ENCODE results near the gene MARK2. TPM values are rescaled to one million over a fixed set of nuclear protein-coding genes. Genes with fewer than 3 reads are reported as not detected.

Gene MARK2
- polyA plus RNA-seq, 3 donors from 2014 or later: 28.6 to 73.8 (median 31.6) TPM

GRCh38 chr11:63914896-63915691 lies 76.2 kb downstream of the MARK2 start:
- H3K27me3 Mint-ChIP-seq (ENCODE audit: low read depth in 3 of 3): peaks cover 2 to 3% (median 3%) of the 10 kb centered on the region in 3 donors
- no peaks in the 10 kb centered on the region for H3K36me3 Mint-ChIP-seq
- H3K4me1 Mint-ChIP-seq: peaks cover 11 to 17% of the 10 kb centered on the region in 2 donors
- H3K4me3 Mint-ChIP-seq: peak overlapping the region in 3 of 5 donors; percentile 20 to 58 (median 33)
- no peaks in the 10 kb centered on the region for H3K9me3 Mint-ChIP-seq
- no peak overlapping the region for H3K27ac Mint-ChIP-seq
- DNase-seq: no peak

GRCh38 chr11:63915961-63916836 lies 77.3 kb downstream of the MARK2 start:
- Mint-ChIP-seq H3K9me3 (no peaks in the 10 kb centered on the region), H3K4me3 (peak overlapping the region; percentile 78 to 87 (median 84)), H3K4me1 (peaks cover 11 to 17% of the 10 kb centered on the region in 2 donors), H3K27me3 (ENCODE audit: low read depth in 3 of 3) (peaks cover 2 to 4% (median 3%) of the 10 kb centered on the region in 3 donors), H3K36me3 (no peaks in the 10 kb centered on the region), H3K27ac (peak overlapping the region in 1 of 6 donors; percentile 65)
- peak; percentile 26 to 38 (median 31) for DNase-seq

GRCh38 chr11:63916837-63917691 lies 78.2 kb downstream of the MARK2 start, which contains the start of gene RCOR2:
RCOR2 (minus strand) TSS chr11:63917164; CDS start chr11:63916456, 708 bp downstream.
- peak; percentile 35 to 57 (median 56) for DNase-seq
- Mint-ChIP-seq H3K36me3 (no peaks in the 10 kb centered on the region), H3K27ac (peak within 1 kb of the TSS in 1 of 6 donors; percentile 65), H3K4me1 (peaks cover 11 to 17% of the 10 kb centered on the region in 2 donors), H3K27me3 (ENCODE audit: low read depth in 3 of 3) (peaks cover 2 to 5% (median 3%) of the 10 kb centered on the region in 3 donors), H3K9me3 (no peaks in the 10 kb centered on the region), H3K4me3 (peak within 1 kb of the TSS; percentile 78 to 87 (median 84))

GRCh38 chr11:63917692-63918506 lies 79.0 kb downstream of the MARK2 start:
- Mint-ChIP-seq H3K4me3 (peak overlapping the region; percentile 42 to 67 (median 57)), H3K27ac (no peak overlapping the region), H3K27me3 (ENCODE audit: low read depth in 3 of 3) (peaks cover 2 to 9% (median 6%) of the 10 kb centered on the region in 3 donors), H3K4me1 (peaks cover 11 to 17% of the 10 kb centered on the region in 2 donors), H3K36me3 (no peaks in the 10 kb centered on the region), H3K9me3 (no peaks in the 10 kb centered on the region)
- DNase-seq: peak; percentile 30 to 39 (median 33)

- Mint-ChIP-seq H3K9me3 (no peaks in the 10 kb centered on the region), H3K4me3 (peak overlapping the region; percentile 32 to 72 (median 60)), H3K27me3 (ENCODE audit: low read depth in 3 of 3) (peaks cover under 1 to 9% (median 6%) of the 10 kb centered on the region in 3 donors), H3K27ac (peak overlapping the region in 1 of 6 donors; percentile 50), H3K36me3 (no peaks in the 10 kb centered on the region), H3K4me1 (peaks cover 11 to 17% of the 10 kb centered on the region in 2 donors)
- DNase-seq: no peak
Observed at GRCh38 chr11:63918507-63919191, 79.7 kb downstream of the MARK2 start.

- Mint-ChIP-seq H3K4me3 (no peak overlapping the region), H3K27me3 (ENCODE audit: low read depth in 3 of 3) (peaks cover 0 to 9% (median 6%) of the 10 kb centered on the region in 3 donors), H3K36me3 (no peaks in the 10 kb centered on the region), H3K27ac (no peak overlapping the region), H3K9me3 (no peaks in the 10 kb centered on the region), H3K4me1 (peaks cover 11 to 17% of the 10 kb centered on the region in 2 donors)
- DNase-seq: no peak
Observed at GRCh38 chr11:63919267-63920125, 80.6 kb downstream of the MARK2 start.

- DNase-seq: no peak
- Mint-ChIP-seq H3K4me3 (no peak overlapping the region), H3K27ac (no peak overlapping the region), H3K9me3 (no peaks in the 10 kb centered on the region), H3K4me1 (peaks cover 11 to 14% of the 10 kb centered on the region in 2 donors), H3K27me3 (ENCODE audit: low read depth in 3 of 3) (peaks cover 0 to 9% (median 3%) of the 10 kb centered on the region in 3 donors), H3K36me3 (no peaks in the 10 kb centered on the region)
Observed at GRCh38 chr11:63920126-63920938, 81.4 kb downstream of the MARK2 start.

GRCh38 chr11:63920939-63921417 lies 82.1 kb downstream of the MARK2 start:
- Mint-ChIP-seq H3K9me3 (no peaks in the 10 kb centered on the region), H3K27ac (no peak overlapping the region), H3K4me1 (peaks cover 11 to 14% of the 10 kb centered on the region in 2 donors), H3K27me3 (ENCODE audit: low read depth in 3 of 3) (peaks cover 0 to 9% (median 3%) of the 10 kb centered on the region in 3 donors), H3K4me3 (no peak overlapping the region), H3K36me3 (no peaks in the 10 kb centered on the region)
- DNase-seq: peak in 1 of 3 donors; percentile 23

- Mint-ChIP-seq H3K36me3 (no peaks in the 10 kb centered on the region), H3K4me3 (no peak overlapping the region), H3K27ac (peak overlapping the region in 2 of 6 donors; percentile 18 to 45)
Observed at GRCh38 chr11:63922673-63923192, 83.8 kb downstream of the MARK2 start.

GRCh38 chr11:63923319-63923718 lies 84.4 kb downstream of the MARK2 start:
- Mint-ChIP-seq H3K27ac (peak overlapping the region in 3 of 6 donors; percentile 18 to 45 (median 43)), H3K36me3 (no peaks in the 10 kb centered on the region), H3K4me3 (peak overlapping the region in 1 of 5 donors; percentile 26), H3K27me3 (ENCODE audit: low read depth in 3 of 3) (peaks cover 0 to 7% (median 5%) of the 10 kb centered on the region in 3 donors), H3K4me1 (peaks cover 6 to 8% of the 10 kb centered on the region in 2 donors), H3K9me3 (no peaks in the 10 kb centered on the region)
- no peak for DNase-seq

More at GRCh38 chr11:63922673-63923192, 83.8 kb downstream of the MARK2 start:
- peaks cover 7 to 9% of the 10 kb centered on the region in 2 donors for H3K4me1 Mint-ChIP-seq
- no peak for DNase-seq
- H3K9me3 Mint-ChIP-seq: no peaks in the 10 kb centered on the region
- H3K27me3 Mint-ChIP-seq (ENCODE audit: low read depth in 3 of 3): peaks cover 0 to 8% (median 5%) of the 10 kb centered on the region in 3 donors

Data from immature natural killer cell (primary cell).